GM19351 (cell line): ENCODE results near the gene ZNF888.
"Not testable (repeated sequence)": the region's sequence is repeated elsewhere in the genome, so short reads cannot be mapped to it uniquely, and the experiment has no call there.

Experiments used
- ATAC-seq: cut with Tn5 transposase; IDR thresholded peaks from one replicate; pipeline ENCODE4 v1.9.1; 2021; ENCODE audit warnings: mild to moderate bottlenecking, moderate library complexity; ENCODE audit not compliant: unreplicated experiment

The ZNF888 gene

GRCh38 chr19:52942386-52943133, 19.3 kb upstream of the ZNF888 start:
- ATAC-seq, result peak; percentile 96

- no peak for ATAC-seq
These were observed 18.7 kb upstream of the ZNF888 start for GRCh38 chr19:52941941-52942385.

- not testable (repeated sequence) for ATAC-seq
These were observed 18.3 kb upstream of the ZNF888 start for GRCh38 chr19:52941523-52941922.

GRCh38 chr19:52940905-52941304, 17.7 kb upstream of the ZNF888 start:
- not testable (repeated sequence) for ATAC-seq

- ATAC-seq, result no peak
These were observed 15.5 kb upstream of the ZNF888 start for GRCh38 chr19:52938761-52939160.

GRCh38 chr19:52936954-52937325, 13.7 kb upstream of the ZNF888 start:
- no peak for ATAC-seq

- ATAC-seq, result no peak
These were observed 13.1 kb upstream of the ZNF888 start for GRCh38 chr19:52936151-52936953.

- no peak for ATAC-seq
These were observed 12.2 kb upstream of the ZNF888 start for GRCh38 chr19:52935434-52935833.

- not testable (repeated sequence) for ATAC-seq
These were observed 1.4 kb upstream of the ZNF888 start for GRCh38 chr19:52924641-52925040.

- ATAC-seq, result no peak
These were observed 758 bp upstream of the ZNF888 start for GRCh38 chr19:52923778-52924593.

- ATAC-seq, result no peak
These were observed 5.7 kb downstream of the ZNF888 start for GRCh38 chr19:52917531-52917930.

- no peak for ATAC-seq
These were observed 12.6 kb downstream of the ZNF888 start for GRCh38 chr19:52910648-52911047.

- ATAC-seq, result not testable (repeated sequence)
These were observed 19.0 kb downstream of the ZNF888 start for GRCh38 chr19:52904052-52904780.

GRCh38 chr19:52901842-52902241, 21.4 kb downstream of the ZNF888 start:
- ATAC-seq, result no peak

GRCh38 chr19:52898596-52898995, 24.6 kb downstream of the ZNF888 start:
- not testable (repeated sequence) for ATAC-seq

- ATAC-seq, result no peak
These were observed 25.1 kb downstream of the ZNF888 start for GRCh38 chr19:52898101-52898500.

- ATAC-seq, result peak; percentile 90
These were observed 25.9 kb downstream of the ZNF888 start, which contains the start of gene ZNF320 for GRCh38 chr19:52897138-52897935. Gene ZNF320, minus strand, starts transcription at chr19:52897635. Its CDS starts 7,380 bp downstream, at chr19:52890255.

GRCh38 chr19:52896431-52897137, 26.6 kb downstream of the ZNF888 start:
- ATAC-seq, result no peak

- no peak for ATAC-seq
These were observed 31.9 kb downstream of the ZNF888 start for GRCh38 chr19:52891336-52891735.
